GM19025 (cell line): ENCODE results near the gene PEDS1.
"Not testable (repeated sequence)": the region's sequence is repeated elsewhere in the genome, so short reads cannot be mapped to it uniquely, and the experiment has no call there.

Source experiments
- ATAC-seq: cut with Tn5 transposase; IDR thresholded peaks from one replicate; pipeline ENCODE4 v1.9.1; 2021; ENCODE audit warnings: mild to moderate bottlenecking, low read depth, moderate library complexity; ENCODE audit not compliant: unreplicated experiment

The PEDS1 gene

GRCh38 chr20:50153500-50154377, at the start of gene PEDS1:
PEDS1 (minus strand) TSS chr20:50153723; CDS start chr20:50153637, 86 bp downstream.
- peak; percentile 95 for ATAC-seq

GRCh38 chr20:50202677-50203076, 49.2 kb upstream of the PEDS1 start:
- ATAC-seq, result no peak

- ATAC-seq, result not testable (repeated sequence)
These were observed 48.2 kb upstream of the PEDS1 start for GRCh38 chr20:50201710-50202109.

GRCh38 chr20:50200482-50201104, 47.1 kb upstream of the PEDS1 start:
- ATAC-seq, result no peak

- no peak for ATAC-seq
These were observed 46.2 kb upstream of the PEDS1 start for GRCh38 chr20:50199703-50200102.

DNA sequence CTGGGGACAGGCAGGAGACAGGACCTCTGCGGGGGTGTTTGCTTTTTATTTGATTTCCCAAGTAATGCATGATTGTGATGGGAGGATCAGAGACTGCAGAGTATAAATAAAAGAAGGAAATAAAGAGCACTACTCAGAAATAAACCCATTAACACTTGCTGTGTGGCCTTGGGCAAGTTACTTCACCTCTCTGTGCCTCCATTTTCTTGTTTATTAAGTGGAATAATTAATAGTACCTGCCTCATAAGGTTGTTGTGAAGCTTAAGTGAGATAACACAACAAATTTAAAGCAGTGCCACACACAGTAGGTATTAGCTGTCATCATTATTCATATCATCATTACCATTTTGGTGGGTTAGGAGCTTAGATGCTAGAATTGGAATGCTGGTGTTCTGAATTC, 45.2 kb upstream of the PEDS1 start:
- ATAC-seq, result no peak

GRCh38 chr20:50198180-50198666, 44.7 kb upstream of the PEDS1 start:
- ATAC-seq, result no peak

DNA sequence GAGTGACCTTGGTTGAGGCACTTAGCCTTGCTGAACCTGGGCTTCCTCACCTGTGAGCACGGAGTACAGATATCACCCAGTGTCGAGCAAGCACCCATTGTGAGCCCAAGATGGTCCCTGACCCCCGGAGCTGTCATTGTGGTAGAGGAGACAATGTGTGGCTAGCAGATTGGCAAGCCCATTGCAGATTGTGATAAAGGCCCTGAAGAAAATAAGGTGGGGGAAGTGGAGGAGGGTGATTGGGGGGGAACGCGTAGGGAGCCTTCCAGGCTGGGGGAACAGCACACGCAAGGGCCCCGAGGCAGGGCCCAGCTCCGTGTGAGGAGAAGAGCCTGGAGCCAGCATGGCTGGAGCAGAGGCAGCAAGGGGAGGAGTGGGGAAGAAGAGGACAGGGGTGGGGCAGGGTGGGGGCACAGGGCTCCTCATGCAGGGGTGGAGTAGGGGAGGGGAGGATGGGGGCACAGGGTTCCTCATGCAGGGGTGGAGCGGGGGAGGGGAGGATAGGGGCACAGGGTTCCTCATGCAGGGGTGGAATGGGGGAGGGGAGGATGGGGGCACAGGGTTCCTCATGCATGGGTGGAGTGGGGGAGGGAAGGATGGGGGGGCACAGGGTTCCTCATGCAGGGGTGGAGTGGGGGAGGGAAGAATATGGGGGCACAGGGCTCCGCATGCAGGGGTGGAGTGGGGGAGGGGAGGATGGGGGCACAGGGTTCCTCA, 44.1 kb upstream of the PEDS1 start:
- ATAC-seq, result no peak

- no peak for ATAC-seq
These were observed 43.4 kb upstream of the PEDS1 start for GRCh38 chr20:50196896-50197295.

DNA sequence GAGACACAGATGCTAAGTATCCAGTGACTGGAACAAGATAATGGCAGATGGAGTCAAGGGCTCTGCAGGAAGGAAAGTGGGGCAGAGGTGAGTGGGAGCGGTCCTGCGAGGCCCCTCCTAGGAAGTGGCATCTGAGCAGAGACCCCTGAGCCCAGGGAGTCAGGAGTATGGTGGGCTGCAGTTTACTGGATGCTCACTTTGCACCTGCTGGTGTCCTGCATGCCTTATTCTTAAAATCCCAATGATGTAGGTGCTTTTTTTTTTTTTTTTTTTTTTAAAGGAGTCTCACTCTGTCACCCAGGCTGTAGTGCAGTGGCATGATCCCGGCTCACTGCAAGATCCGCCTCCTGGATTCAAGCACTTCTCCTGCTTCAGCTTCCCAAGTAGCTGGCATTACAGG, 42.7 kb upstream of the PEDS1 start:
- no peak for ATAC-seq

DNA sequence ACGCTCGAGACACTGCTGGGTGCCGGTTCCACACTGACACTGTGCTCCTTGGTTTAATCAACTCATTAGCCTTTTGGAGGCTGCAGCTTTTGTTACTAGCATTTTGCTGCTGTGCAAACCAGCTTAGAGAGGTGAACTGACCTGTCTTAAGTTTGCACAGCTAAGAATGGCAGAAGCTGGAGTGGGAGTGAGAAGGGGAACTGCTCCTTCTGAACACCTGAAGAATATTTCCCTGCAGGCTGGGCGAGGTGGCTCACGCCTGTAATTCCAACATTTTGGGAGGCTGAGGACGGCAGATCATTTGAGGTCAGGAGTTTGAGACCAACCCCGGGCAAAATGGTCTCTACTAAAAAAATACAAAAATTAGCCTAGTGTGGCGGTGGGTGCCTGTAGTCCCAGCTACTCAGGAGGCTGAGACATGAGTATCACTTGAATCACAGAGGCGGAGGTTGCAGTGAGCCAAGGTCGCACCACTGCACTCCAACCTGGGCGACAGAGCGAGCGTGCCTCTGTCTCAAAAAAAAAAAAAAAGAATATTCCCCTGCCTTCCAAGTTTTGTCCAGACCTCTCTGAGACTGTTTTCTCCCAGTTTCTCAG, 42.1 kb upstream of the PEDS1 start:
- no peak for ATAC-seq

- ATAC-seq, result no peak
These were observed 41.5 kb upstream of the PEDS1 start for GRCh38 chr20:50194831-50195523.

DNA sequence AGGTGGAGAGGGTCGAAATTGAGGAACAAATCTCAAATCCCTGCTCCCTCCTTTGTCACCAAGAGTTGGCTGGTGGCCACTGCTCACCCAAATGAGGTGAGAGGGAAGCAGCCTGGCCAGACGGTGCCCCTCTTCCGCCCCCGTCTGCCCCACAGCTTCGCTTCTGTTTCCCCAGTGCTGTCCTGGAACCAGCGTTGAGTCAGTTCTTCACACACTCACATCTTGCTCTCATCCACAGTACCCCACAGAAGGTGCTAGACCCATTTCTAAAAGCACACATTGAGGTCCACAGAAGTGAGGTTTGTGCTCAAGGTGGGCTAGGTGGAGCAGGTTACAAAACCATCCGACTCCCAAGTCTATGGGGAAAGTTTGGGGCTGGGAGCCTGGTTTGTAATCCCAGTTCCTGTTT, 40.9 kb upstream of the PEDS1 start:
- ATAC-seq, result no peak

GRCh38 chr20:50193836-50194421, 40.4 kb upstream of the PEDS1 start:
- ATAC-seq, result no peak

DNA sequence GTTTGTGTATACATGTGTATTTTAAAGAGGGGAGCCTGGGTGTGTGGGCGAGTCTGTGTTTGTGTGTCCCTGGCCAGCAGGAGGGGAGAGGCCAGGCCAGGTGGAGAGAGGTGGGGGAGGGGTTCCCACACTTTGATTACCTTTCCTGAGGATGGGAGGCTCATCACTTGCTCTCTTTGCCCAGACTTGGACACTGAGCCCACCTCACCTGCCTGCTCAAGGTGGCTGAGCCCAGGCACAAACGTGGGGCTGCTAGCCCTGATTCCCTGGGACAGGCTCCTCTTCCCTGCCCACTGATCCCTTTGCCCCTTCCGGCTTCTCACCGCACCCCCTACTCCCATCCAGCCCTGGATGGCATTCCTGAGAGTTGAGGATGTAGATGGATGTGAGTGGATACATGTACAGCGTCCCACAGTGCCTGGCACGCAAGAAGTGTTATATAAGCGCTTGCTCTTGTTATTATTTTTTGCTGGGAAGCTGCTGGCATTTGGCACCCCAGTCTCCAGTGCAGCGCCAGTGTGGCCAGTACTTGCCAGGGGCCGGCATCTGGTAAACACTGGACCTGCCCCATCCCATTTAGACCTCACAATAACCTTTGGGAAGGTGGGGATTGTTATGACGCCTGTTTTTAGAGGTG, 39.8 kb upstream of the PEDS1 start:
- ATAC-seq, result no peak

DNA sequence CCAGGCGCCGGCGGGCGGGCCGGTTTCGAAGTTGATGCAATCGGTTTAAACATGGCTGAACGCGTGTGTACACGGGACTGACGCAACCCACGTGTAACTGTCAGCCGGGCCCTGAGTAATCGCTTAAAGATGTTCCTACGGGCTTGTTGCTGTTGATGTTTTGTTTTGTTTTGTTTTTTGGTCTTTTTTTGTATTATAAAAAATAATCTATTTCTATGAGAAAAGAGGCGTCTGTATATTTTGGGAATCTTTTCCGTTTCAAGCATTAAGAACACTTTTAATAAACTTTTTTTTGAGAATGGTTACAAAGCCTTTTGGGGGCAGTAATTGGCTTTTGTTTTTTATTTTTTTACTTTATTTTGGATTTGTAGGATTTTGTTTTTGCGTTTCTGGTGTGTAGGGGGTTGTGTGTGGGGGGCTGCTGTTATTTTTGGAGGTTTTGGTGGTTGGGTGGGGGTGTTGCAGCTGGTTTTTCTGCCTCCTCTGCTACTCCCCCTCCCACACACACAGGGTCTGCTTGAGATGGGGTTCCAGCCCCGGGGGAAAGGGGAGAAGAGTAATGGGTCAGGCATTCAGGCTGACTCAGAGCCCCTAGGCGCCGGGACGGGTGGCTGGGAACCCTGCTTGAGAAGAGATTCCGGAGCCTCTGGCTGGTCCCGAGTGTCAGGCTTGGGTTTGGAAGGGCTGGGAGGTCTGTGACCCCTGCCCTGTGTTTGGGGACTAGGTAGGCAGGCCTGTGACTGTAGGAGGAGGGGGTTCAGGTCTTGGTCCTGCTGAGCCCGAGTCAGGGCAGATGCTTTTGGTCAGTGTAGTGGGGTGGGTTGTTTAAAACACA, 39.1 kb upstream of the PEDS1 start:
- ATAC-seq, result no peak

- ATAC-seq, result no peak
These were observed 38.2 kb upstream of the PEDS1 start for GRCh38 chr20:50191544-50192363.
